ENCODE results near the gene EFCAB13.

- TF ChIP-seq GATA2 (IDR thresholded peaks at IDR 0.05; ENCODE audit: low read depth, low read length) (no peak), GATA3 (IDR thresholded peaks at IDR 0.05; ENCODE audit: low read depth, low read length) (no peak)
Observed at GRCh38 chr17:47388825-47389224, 65.1 kb downstream of the EFCAB13 start.
